Heart left ventricle (tissue), 16 donors: Measurements from ENCODE around the gene RLBP1. TPM values are rescaled to one million over a fixed set of nuclear protein-coding genes. Genes with fewer than 3 reads are reported as not detected.

ENCODE experiments used
- ATAC-seq, 4 donors: fragments of 200-7000 bp; cut with Tn5 transposase; one replicate each; pipeline ENCODE4 v1.9.1; 2020 to 2022; ENCODE audit warnings: moderate library complexity in 4 of 4, mild to moderate bottlenecking in 3 of 4, moderate number of reproducible peaks in 1 of 4
- DNase-seq, 5 donors: peaks; one replicate each; pipeline ENCODE4 v3.0.0-alpha.2; 2020
- H3K27ac ChIP-seq, 12 donors: fragments of 200-600 bp; sonication (generic) in 4 of 12; one replicate each; pipeline versions ENCODE4 v1.5.0 to v1.8.0; 2016 to 2022; ENCODE audit warnings: mild to moderate bottlenecking in 2 of 12
- H3K27me3 ChIP-seq, 9 donors: fragments of 200-600 bp; sonication (generic) in 2 of 9; one replicate each; pipeline versions ENCODE4 v1.5.1 to v1.8.0; 2016 to 2022; ENCODE audit warnings: mild to moderate bottlenecking in 3 of 9
- H3K36me3 ChIP-seq, 9 donors: fragments of 200-600 bp; sonication (generic) in 2 of 9; one replicate each; pipeline versions ENCODE4 v1.5.0 to v1.8.0; 2018 to 2022; ENCODE audit warnings: mild to moderate bottlenecking in 2 of 9
- H3K4me1 ChIP-seq, 12 donors: fragments of 200-600 bp; sonication (generic) in 4 of 12; one replicate each; pipeline versions ENCODE4 v1.5.0 to v1.8.0; 2016 to 2022; ENCODE audit warnings: mild to moderate bottlenecking in 3 of 12
- H3K4me3 ChIP-seq, 12 donors: fragments of 200-600 bp; sonication (generic) in 4 of 12; one replicate each; pipeline versions ENCODE4 v1.5.0 to v1.8.0; 2017 to 2022; ENCODE audit warnings: mild to moderate bottlenecking in 9 of 12, moderate library complexity in 4 of 12
- H3K9me3 ChIP-seq, 12 donors: fragments of 200-600 bp; sonication (generic) in 4 of 12; one replicate each; pipeline versions ENCODE4 v1.5.0 to v1.8.0; 2016 to 2022; ENCODE audit warnings: mild to moderate bottlenecking in 1 of 12
- POLR2A ChIP-seq, 2 donors: fragments of 450-650 bp; IDR thresholded peaks; one replicate each; pipeline ENCODE4 v1.6.1; 2017; ENCODE audit warnings: antibody characterized with exemption in 2 of 2, mild to moderate bottlenecking in 2 of 2, moderate library complexity in 2 of 2
- WGBS, 4 donors: extraction: QIAGEN DNeasy Blood & Tissue Kit in 2 of 4; methylation state at CpG; one replicate each; pipeline versions ENCODE4 v1.1.5 to v1.1.7; 2013 to 2018; 5-methylcytosine and 5-hydroxymethylcytosine counted together
- intact Hi-C, 10 donors: fragments of 100-400 bp; cut with DNase I; formaldehyde crosslinking; loops; one replicate each; pipeline versions ENCODE4 v1.11.1 to v1.14.2; 2022
- polyA plus RNA-seq, 2 donors: library from polyadenylated mRNA; stranded (reverse); fragments of 200-250 nt; gene quantifications; one replicate each; pipeline ENCODE4 v1.2.3, GENCODE V29; 2013
- total RNA-seq, 9 donors: library from RNA; depleted of rRNA in 2 of 9; stranded (reverse); fragments of >200 nt in 2 of 9; fragmentation: NEBNext Ultra II Directional in 3 of 9; extraction: Animal tissue kit (Norgen Biotek cat#: 25700) in 3 of 9; gene quantifications; one replicate each; pipeline versions ENCODE4 v1.1.0 to v1.2.4, GENCODE V29; 2016 to 2023
- TF ChIP-seq, protein P1 (sequence below), 12 donors: fragments of 200-600 bp; sonication (generic) in 4 of 12; IDR thresholded peaks; one replicate each; pipeline versions ENCODE4 v1.5.0 to v1.8.0; 2018 to 2022; ENCODE audit warnings: antibody characterized with exemption in 12 of 12, mild to moderate bottlenecking in 5 of 12
- donor health status: ischemic (EF 13 %, LVEDD 7.1; RV severe dilation, severe dysfunction).
- donor health status: healthy with polysubstance abuse.
- donor health status: DM: no; HTN: yes; CAD: no.
- donor health status: DM: no; HTN: no; CAD: no.
- donor health status: ischemic (EF 25% LVEDD 6.9; RV normal size, moderate dysfunction).
- donor health status: ischemic (EF 25% LVEDD 5.7; RV mildly dilated, moderate dysfunction).
- donor health status: healthy.
- donor health status: DM: yes; HTN: yes; CAD: no.
- donor health status: ischemic (EF 35%, LVEDD 5.7; RV mildly dilated, moderate dysfunction).
- donor health status: nonischemic (EF 11% LVEDD 7.7; RV severe dilation, severe dysfunction).
- donor health status: DM: yes; HTN: yes; CAD: no.
- donor health status: PGD.
- donor health status: ischemic (EF 29% LVEDD 5.4; RV normal size, mild dysfunction).
- donor health status: nonischemic (EF 23%, LVEDD 6.1; RV moderate dilation, normal function).

The RLBP1 gene
- total and polyA plus RNA-seq, 11 donors: not detected

DNA sequence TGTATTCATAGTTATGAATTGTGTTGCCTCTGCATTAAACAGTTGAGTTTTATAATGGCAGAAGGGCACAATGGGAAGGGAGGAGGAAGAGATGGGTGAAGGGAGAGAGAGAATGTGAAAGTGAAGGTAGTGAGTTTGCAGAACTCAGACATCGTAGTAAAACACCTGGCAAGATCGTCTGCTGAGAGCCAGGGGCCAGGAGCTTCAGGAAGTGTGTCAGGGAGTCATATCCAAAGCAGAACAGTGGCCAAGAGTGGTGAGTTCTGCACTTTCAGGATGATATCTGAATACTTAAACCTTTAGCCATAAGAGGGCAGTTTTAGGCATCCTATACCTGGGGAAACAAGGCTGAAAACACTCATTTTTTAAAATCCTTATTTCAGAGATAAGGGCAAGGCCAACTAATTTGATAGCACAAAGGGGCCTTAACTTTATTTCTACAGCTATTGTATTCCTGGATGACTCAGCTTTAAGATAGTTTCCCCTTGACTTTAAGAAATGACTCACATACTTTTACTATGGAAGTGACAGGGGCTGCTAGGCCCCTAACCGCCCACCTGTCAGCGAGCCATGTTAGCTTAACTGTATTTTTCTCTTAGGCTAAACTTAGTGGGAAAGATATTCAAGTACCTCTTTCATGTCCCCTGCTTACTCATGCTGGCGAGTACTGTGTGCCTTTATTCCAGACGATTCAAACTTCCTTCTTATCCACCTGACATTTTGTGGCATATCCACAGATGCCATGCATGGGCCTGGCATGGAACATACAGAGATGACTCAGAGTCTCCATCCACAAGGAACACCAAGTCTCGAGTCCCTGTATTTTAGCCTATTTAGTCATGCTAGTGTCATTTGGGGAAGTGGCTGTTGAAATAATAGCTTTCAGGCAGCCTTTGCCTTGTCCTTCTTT lies 53.9 kb downstream of the RLBP1 start:
- Histone ChIP-seq H3K36me3 (peaks cover 0 to 30% (median 6%) of the 10 kb centered on the region in 9 donors), H3K27ac (peak overlapping the region in 11 of 12 donors; percentile 8 to 81 (median 54)), H3K4me3 (no peak overlapping the region), H3K9me3 (no peaks in the 10 kb centered on the region), H3K27me3 (no peaks in the 10 kb centered on the region), H3K4me1 (peaks cover 3 to 54% (median 38%) of the 10 kb centered on the region in 12 donors)
- DNase-seq (peak in 1 of 5 donors; percentile 53), ATAC-seq (peak; percentile 50 to 68 (median 60))
- TF ChIP-seq POLR2A (IDR thresholded peaks at IDR 0.05): no peak
- TF ChIP-seq, protein P1, sequence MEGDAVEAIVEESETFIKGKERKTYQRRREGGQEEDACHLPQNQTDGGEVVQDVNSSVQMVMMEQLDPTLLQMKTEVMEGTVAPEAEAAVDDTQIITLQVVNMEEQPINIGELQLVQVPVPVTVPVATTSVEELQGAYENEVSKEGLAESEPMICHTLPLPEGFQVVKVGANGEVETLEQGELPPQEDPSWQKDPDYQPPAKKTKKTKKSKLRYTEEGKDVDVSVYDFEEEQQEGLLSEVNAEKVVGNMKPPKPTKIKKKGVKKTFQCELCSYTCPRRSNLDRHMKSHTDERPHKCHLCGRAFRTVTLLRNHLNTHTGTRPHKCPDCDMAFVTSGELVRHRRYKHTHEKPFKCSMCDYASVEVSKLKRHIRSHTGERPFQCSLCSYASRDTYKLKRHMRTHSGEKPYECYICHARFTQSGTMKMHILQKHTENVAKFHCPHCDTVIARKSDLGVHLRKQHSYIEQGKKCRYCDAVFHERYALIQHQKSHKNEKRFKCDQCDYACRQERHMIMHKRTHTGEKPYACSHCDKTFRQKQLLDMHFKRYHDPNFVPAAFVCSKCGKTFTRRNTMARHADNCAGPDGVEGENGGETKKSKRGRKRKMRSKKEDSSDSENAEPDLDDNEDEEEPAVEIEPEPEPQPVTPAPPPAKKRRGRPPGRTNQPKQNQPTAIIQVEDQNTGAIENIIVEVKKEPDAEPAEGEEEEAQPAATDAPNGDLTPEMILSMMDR (IDR thresholded peaks at IDR 0.05): no peak
- intact Hi-C loops: loop anchor here in 2 of 10 donors (2.0 to 5.0 kb wide), 2 partner anchors 35 to 79 kb away; partner anchors contain the start of gene ABHD2 (in 1 of the 2)
- WGBS, 4 donors: 40 to 48% (median 45%) methylated on average over 7 of the region's 7 CpGs

- Histone ChIP-seq H3K4me1 (peaks cover 3 to 57% (median 39%) of the 10 kb centered on the region in 12 donors), H3K36me3 (peaks cover 0 to 29% (median 11%) of the 10 kb centered on the region in 9 donors), H3K27ac (peak overlapping the region in 7 of 12 donors; percentile 5 to 56 (median 27)), H3K4me3 (no peak overlapping the region), H3K27me3 (no peaks in the 10 kb centered on the region), H3K9me3 (no peaks in the 10 kb centered on the region)
- no peak for DNase-seq
- no peak for ATAC-seq
- intact Hi-C loops: loop anchor here in 2 of 10 donors (2.0 to 5.0 kb wide), 2 partner anchors 33 to 77 kb away; partner anchors contain the start of gene ABHD2 (in 1 of the 2)
- WGBS, 4 donors: 40 to 73% (median 67%) methylated on average over 2 of the region's 2 CpGs
- TF ChIP-seq POLR2A (IDR thresholded peaks at IDR 0.05): no peak
- TF ChIP-seq, protein P1 (IDR thresholded peaks at IDR 0.05): no peak
Measured at GRCh38 chr15:89165677-89166076, 55.7 kb downstream of the RLBP1 start.

DNA sequence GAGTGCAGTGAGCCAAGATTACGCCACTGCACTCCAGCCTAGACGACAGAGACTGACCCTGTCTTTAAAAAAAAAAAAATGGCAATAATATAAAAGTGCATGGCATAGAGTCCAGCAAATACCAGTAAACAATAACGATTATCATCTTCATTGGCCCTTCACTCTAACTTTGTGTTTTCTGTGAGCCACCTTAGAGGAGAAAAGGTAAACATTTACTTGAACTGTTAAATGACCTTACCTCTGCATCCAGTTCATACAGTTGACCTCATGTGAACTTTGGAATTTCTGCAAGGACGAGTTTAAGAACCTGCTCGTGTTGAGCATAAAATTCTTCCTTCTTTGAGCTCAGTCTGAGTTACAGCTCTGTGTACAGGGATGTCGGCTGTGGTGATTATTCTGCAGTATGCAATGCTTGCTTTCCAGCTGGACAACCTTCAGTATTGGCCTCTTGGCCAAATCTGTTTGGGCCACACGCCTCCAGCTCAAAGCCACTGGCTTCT lies 56.6 kb downstream of the RLBP1 start:
- no peak for TF ChIP-seq POLR2A (IDR thresholded peaks at IDR 0.05)
- TF ChIP-seq, protein P1 (IDR thresholded peaks at IDR 0.05): no peak
- Histone ChIP-seq H3K4me1 (peaks cover 3 to 57% (median 39%) of the 10 kb centered on the region in 12 donors), H3K27me3 (no peaks in the 10 kb centered on the region), H3K36me3 (peaks cover 0 to 38% (median 12%) of the 10 kb centered on the region in 9 donors), H3K9me3 (no peaks in the 10 kb centered on the region), H3K27ac (peak overlapping the region in 5 of 12 donors; percentile 5 to 26 (median 18)), H3K4me3 (no peak overlapping the region)
- intact Hi-C loops: loop anchor here in 2 of 10 donors (5.0 kb wide), 2 partner anchors 32 to 37 kb away; no protein-coding TSS in a partner anchor
- 62 to 66% (median 65%) methylated on average over 7 of the region's 7 CpGs for WGBS, 4 donors
- DNase-seq: peak in 2 of 5 donors; percentile 36 to 37
- peak; percentile 50 to 83 (median 62) for ATAC-seq
